Brain microvascular endothelial cell (primary cell): ENCODE results near the gene NGF.

ENCODE experiments used
- DNase-seq: peaks from one replicate; pipeline ENCODE4 v3.0.0-alpha.2; 2020
- H3K27ac ChIP-seq: fragments of 250-450 bp; sonication (Bioruptor Pico); 2 replicates; pipeline ENCODE4 v1.5.1; 2020; ENCODE audit warnings: mild to moderate bottlenecking, moderate library complexity
- H3K27me3 ChIP-seq: fragments of 250-450 bp; sonication (Bioruptor Pico); replicated peaks from 2 replicates; pipeline ENCODE4 v1.5.1; 2020; ENCODE audit warnings: mild to moderate bottlenecking
- H3K36me3 ChIP-seq: fragments of 250-450 bp; sonication (Bioruptor Pico); replicated peaks from 2 replicates; pipeline ENCODE4 v1.5.1; 2020; ENCODE audit warnings: mild to moderate bottlenecking
- H3K4me3 ChIP-seq: 2 replicates; pipeline ENCODE4 v1.5.1; 2011; ENCODE audit warnings: low read depth, mild to moderate bottlenecking, control low read depth, low read length, moderate library complexity
- in situ Hi-C: cut with HindIII; loops from 2 replicates; pipeline ENCODE4 v1.10.0; 2017; ENCODE audit warnings: low sequenced_read_pairs, low pct_ligation_motif_present
- TF ChIP-seq, protein P1 (sequence below): IDR thresholded peaks from 2 replicates; pipeline ENCODE4 v1.5.1; 2011; ENCODE audit warnings: low read depth, mild to moderate bottlenecking, moderate library complexity, low read length, control low read depth, inconsistent platforms; ENCODE audit errors: missing control alignments

Gene NGF

DNA sequence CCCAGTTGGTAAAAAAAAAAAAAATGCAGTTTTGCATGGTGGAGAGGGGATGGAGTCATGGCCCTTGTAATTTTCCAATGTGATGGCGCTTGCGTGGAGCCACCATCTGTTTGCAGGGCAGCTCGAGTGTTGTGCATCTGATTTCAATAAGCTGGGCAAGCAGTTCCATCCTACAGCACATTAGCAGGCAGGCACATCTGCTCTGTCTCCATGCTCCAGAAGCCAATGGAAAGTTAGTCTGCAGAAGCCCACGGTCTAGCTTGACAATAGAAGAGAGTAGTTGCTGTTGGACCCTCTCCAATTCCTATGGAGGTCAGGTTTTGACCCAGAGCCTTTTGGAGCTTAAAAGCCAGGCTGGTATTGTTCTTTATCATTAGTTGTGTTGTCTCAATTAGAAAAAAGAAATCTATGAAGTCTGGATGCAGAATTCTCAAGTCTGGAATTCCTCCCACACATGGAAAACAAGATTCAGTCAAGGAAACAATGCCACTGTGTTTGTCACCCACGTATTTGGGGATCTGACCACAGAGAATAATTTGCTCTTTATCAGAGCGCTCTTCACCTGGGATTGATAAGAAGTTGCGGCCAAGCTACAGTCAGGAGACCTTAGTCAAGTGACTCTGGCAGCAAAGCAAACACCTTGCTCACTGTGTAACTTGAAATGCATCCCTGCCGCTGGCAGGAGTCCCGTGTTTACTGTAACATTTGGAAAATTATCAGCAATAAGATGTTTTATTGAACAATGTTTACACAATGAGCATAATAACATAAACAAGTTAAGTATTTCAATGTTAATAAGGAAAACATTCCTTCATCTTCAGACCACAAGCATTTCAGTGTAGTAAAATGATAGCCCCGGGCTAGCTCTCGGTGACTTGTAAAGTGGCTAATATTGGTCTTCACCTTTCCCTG, 20.7 kb downstream of the NGF start:
- H3K36me3 ChIP-seq: no peaks in the 10 kb centered on the region
- TF ChIP-seq, protein P1, sequence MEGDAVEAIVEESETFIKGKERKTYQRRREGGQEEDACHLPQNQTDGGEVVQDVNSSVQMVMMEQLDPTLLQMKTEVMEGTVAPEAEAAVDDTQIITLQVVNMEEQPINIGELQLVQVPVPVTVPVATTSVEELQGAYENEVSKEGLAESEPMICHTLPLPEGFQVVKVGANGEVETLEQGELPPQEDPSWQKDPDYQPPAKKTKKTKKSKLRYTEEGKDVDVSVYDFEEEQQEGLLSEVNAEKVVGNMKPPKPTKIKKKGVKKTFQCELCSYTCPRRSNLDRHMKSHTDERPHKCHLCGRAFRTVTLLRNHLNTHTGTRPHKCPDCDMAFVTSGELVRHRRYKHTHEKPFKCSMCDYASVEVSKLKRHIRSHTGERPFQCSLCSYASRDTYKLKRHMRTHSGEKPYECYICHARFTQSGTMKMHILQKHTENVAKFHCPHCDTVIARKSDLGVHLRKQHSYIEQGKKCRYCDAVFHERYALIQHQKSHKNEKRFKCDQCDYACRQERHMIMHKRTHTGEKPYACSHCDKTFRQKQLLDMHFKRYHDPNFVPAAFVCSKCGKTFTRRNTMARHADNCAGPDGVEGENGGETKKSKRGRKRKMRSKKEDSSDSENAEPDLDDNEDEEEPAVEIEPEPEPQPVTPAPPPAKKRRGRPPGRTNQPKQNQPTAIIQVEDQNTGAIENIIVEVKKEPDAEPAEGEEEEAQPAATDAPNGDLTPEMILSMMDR: no peak
- no peak overlapping the region for H3K27ac ChIP-seq
- no peak for DNase-seq
- in situ Hi-C loops: no loop called here
- no peak overlapping the region for H3K4me3 ChIP-seq
- no peaks in the 10 kb centered on the region for H3K27me3 ChIP-seq

DNA sequence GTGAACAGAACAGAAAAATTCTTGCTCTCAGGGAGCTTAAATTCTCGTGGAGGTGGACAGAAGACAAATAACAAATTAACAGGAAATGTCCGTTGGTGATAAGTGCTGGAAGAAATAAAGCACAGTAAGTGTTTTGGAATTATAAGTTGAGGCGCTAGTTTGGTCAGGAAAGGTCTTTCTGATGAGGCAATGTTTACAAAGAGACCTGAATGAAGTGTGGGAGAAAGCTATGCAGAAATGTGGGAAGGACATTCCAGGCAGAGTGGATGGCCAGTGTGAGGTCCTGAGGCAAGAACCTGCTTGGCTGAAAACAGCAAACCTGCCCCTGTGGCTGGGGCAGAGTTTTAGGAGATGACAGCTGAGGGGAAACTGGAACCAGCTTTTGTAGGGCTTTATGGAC, 23.3 kb downstream of the NGF start:
- Histone ChIP-seq H3K27me3 (no peaks in the 10 kb centered on the region), H3K27ac (peak overlapping the region; percentile 13), H3K36me3 (no peaks in the 10 kb centered on the region), H3K4me3 (no peak overlapping the region)
- DNase-seq: peak; percentile 69
- TF ChIP-seq, protein P1: no peak
- in situ Hi-C loops: no loop called here

DNA sequence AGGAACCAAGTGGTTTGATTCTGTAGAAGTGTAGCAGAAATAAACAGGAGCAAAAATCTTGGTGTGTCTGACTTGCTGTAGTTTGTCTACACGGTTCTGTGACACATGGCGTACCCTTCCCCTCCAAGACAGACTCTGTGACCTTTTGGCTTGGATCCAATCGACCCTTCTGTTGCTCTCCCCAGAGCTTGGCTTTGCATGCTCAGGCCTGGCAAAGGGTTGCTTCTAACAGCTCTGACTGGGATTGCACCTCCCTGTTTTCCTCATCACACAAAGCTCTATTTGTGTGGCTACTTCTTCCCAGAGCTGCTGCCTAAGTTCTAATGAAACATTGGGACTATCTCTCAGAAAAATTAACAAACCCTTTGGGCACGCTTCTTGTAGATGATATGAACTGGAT, 24.0 kb downstream of the NGF start:
- no peak for DNase-seq
- TF ChIP-seq, protein P1: no peak
- Histone ChIP-seq H3K36me3 (no peaks in the 10 kb centered on the region), H3K27ac (peak overlapping the region; percentile 13), H3K4me3 (no peak overlapping the region), H3K27me3 (no peaks in the 10 kb centered on the region)
- in situ Hi-C loops: no loop called here

DNA sequence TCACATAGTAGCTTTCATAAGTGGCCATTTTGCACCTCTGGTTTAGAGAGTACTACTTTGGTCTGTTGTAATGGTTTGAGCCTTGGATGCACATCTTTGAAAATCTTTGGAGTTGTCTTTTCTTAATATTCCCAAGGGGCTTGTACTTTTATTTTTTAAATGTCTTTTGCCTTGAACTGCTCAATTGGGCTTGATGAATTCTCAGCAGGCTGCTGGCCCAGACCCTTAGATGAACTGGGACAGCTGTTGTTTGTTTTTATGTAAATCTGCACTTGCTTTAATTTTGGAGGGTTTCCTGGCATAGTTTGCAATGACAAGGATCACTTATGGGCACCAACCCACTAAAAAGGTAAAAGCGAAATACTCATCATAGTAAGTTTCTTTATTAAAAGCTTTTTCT, 24.9 kb downstream of the NGF start:
- in situ Hi-C loops: no loop called here
- H3K27me3 ChIP-seq: no peaks in the 10 kb centered on the region
- H3K27ac ChIP-seq: no peak overlapping the region
- TF ChIP-seq, protein P1: no peak
- no peak for DNase-seq
- H3K36me3 ChIP-seq: no peaks in the 10 kb centered on the region
- H3K4me3 ChIP-seq: no peak overlapping the region

DNA sequence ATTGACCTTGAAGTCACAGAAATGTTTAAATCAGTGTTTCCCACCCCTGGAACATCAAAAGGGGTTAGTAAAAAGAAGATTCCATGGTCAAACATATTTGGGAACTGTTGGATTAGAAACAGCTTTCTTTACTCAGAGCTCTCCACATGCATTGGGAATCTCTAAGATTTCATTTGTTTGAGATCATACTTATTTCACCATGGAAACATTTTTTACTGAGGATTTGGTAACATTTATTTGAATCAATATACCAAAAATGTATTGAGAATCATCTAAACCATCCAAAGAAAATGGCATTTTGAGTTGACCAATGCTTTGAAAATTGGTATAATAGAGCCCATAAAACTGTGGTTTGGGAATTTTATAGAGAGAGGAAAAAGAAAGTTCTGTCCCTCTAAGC, 25.3 kb downstream of the NGF start:
- no peaks in the 10 kb centered on the region for H3K27me3 ChIP-seq
- in situ Hi-C loops: no loop called here
- TF ChIP-seq, protein P1: no peak
- H3K27ac ChIP-seq: no peak overlapping the region
- no peaks in the 10 kb centered on the region for H3K36me3 ChIP-seq
- H3K4me3 ChIP-seq: no peak overlapping the region
- no peak for DNase-seq
